NCI-H1105 treated with DMSO at 0.1 percent for 48 hours (cell line): ENCODE results near the gene REPS2.
"Not testable (repeated sequence)": the region's sequence is repeated elsewhere in the genome, so short reads cannot be mapped to it uniquely, and the experiment has no call there.

ENCODE experiments used
- DNase-seq: peaks from one replicate; lab custom pipeline; 2025; lab: John Stamatoyannopoulos, UW

Gene REPS2

GRCh38 chrX:16946361-16946964 lies at the start of gene REPS2:
REPS2 (plus strand) TSS chrX:16946658; CDS start chrX:16946862, 204 bp downstream.
- peak; percentile 74 for DNase-seq

- no peak for DNase-seq
Observed at GRCh38 chrX:16897445-16897844, 49.0 kb upstream of the REPS2 start.

GRCh38 chrX:16903274-16904022 lies 43.0 kb upstream of the REPS2 start:
- DNase-seq = no peak

GRCh38 chrX:16910376-16910775 lies 36.1 kb upstream of the REPS2 start:
- no peak for DNase-seq

- no peak for DNase-seq
Observed at GRCh38 chrX:16914058-16914457, 32.4 kb upstream of the REPS2 start.

- DNase-seq = no peak
Observed at GRCh38 chrX:16916561-16916960, 29.9 kb upstream of the REPS2 start.

GRCh38 chrX:16917120-16917519 lies 29.3 kb upstream of the REPS2 start:
- DNase-seq = no peak

GRCh38 chrX:16918979-16919378 lies 27.5 kb upstream of the REPS2 start:
- DNase-seq = no peak

- no peak for DNase-seq
Observed at GRCh38 chrX:16920075-16920474, 26.4 kb upstream of the REPS2 start.

- DNase-seq = no peak
Observed at GRCh38 chrX:16923157-16923556, 23.3 kb upstream of the REPS2 start.

- no peak for DNase-seq
Observed at GRCh38 chrX:16924631-16925480, 21.6 kb upstream of the REPS2 start.

GRCh38 chrX:16930392-16930791 lies 16.1 kb upstream of the REPS2 start:
- DNase-seq = no peak

- DNase-seq = no peak
Observed at GRCh38 chrX:16931371-16931770, 15.1 kb upstream of the REPS2 start.

GRCh38 chrX:16931855-16932575 lies 14.4 kb upstream of the REPS2 start:
- no peak for DNase-seq

GRCh38 chrX:16934185-16934584 lies 12.3 kb upstream of the REPS2 start:
- DNase-seq = no peak

GRCh38 chrX:16946971-16947562 lies 609 bp downstream of the REPS2 start:
- no peak for DNase-seq

- no peak for DNase-seq
Observed at GRCh38 chrX:16950423-16950822, 4.0 kb downstream of the REPS2 start.

GRCh38 chrX:16953606-16954211 lies 7.3 kb downstream of the REPS2 start:
- no peak for DNase-seq

- no peak for DNase-seq
Observed at GRCh38 chrX:16957751-16958150, 11.3 kb downstream of the REPS2 start.

- no peak for DNase-seq
Observed at GRCh38 chrX:16958356-16958755, 11.9 kb downstream of the REPS2 start.

GRCh38 chrX:16962661-16963060 lies 16.2 kb downstream of the REPS2 start:
- not testable (repeated sequence) for DNase-seq
